Body of pancreas (tissue), 4 donors: ENCODE data around the gene LUC7L.

Source experiments
- CTCF ChIP-seq, 7 experiments: fragments of 450-650 bp in 4 of 7; fragments of 200-600 bp in 3 of 7; sonication (generic) in 3 of 7; IDR thresholded peaks; one replicate each; pipeline ENCODE4 v1.5.1; 2016 to 2019; ENCODE audit warnings: antibody characterized with exemption in 7 of 7
- POLR2A ChIP-seq, 3 donors: fragments of 450-650 bp; IDR thresholded peaks; one replicate each; pipeline ENCODE4 v1.6.1; 2016; ENCODE audit warnings: antibody characterized with exemption in 3 of 3, mild to moderate bottlenecking in 2 of 3

- TF ChIP-seq CTCF (IDR thresholded peaks at IDR 0.05) (no peak), POLR2A (IDR thresholded peaks at IDR 0.05) (no peak)
These were observed 66.8 kb downstream of the LUC7L start for GRCh38 chr16:162271-162991.
